Smooth muscle cell of the brain vasculature (primary cell): ENCODE data around the gene TRIM46.

ENCODE experiments used
- DNase-seq: peaks from one replicate; pipeline ENCODE4 v3.0.0-alpha.2; 2012; ENCODE audit warnings: low read depth, low spot score

TRIM46 gene

GRCh38 chr1:155173478-155174323, at the start of gene TRIM46:
Gene TRIM46, plus strand, starts transcription at chr1:155173849. Its CDS starts 118 bp downstream, at chr1:155173967.
- DNase-seq: no peak

DNA sequence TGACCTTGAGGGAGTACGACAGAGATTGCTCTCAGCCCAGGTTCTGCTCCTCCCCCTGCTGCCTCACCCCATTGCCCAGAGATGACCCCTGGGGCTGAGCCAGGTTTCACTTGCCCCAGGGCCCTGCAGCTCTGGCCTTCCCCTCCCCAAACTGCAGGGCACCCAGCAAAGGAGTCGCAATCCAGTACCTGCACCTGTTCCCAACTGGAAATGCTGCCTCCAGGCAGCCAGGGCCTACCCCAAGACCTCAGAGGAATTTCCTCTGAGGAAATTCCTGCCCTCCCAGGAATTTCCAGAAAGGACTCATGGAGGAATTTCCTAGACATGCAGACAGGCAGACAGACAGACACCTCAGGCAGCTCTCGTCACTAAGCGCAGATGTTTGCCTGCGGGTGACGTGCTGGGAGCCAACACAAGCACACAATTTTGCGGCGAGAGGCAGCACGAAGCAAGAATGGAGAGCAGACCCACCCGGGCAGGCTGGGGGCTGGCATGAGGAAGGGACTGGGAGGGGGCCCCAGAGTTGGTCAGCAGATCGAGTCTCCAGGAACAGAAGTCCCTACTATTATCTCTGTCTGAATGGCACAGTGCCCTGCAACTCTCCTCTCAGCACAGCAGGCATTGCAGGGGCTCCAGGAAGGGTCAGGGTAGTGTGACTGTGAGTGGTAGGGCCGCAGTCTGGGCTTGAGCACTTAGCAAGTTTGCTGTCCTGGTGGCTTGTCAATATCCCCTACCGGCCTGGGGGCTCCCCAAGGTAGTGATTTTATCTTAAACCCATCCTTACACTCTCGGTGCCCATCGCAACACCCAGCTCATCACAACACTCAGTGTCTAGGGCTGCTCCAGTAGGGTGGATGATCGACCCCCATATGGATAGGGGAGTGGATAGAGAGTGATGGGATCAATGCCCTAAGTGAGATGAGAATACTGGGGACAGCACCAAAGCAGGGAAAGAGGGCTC, 48.9 kb upstream of the TRIM46 start:
- DNase-seq: no peak

DNA sequence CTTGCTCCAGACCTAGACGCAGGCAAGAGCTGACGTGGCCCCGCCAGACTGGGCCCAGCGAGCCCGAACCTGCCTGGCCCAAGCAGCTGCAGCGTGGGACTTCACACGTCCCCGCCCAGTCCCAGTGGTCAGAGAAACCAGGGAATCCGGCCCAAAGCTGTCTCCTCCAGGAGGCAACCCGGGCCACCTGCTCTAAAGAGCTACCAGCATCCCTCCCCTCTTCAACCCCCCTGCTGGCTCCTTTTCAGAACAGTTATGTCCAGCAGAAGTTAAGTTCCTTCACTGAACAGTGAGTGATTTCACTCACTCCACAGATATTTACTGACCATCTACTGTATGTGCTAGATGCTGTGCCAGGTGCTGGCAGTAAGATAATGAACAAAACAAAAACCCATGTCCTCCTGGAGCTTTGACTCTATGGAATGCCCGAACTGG, 48.1 kb upstream of the TRIM46 start:
- no peak for DNase-seq

DNA sequence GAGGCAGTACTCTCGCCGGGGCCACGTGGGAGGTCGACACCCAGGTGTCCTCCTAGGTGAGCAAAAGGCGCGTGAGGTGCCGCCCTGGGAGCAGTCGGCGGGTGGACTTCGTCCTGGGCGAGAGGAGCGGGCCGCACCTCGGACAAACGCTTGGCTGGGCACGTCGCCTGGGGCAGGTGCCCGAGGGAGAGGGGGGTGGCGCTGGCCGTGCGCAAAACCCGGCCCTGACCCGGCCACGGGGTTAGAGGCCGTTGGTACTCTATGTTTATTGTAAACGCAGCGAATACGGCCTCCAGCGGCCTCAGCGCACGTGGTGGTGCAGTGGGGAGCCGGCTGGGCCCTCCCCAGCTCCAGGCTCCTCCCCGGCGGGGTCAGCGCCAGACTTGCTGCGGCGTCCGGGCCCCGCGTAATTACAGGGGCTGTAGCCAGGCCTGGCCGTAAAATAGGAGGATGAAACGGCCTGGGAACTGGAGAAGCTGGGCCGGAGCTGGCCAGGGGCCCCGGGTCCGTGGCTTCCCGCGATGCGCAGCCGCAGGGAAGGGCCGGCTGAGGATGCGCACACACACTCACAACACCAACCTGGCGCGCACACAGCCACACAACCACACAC, 47.6 kb upstream of the TRIM46 start:
- no peak for DNase-seq

DNA sequence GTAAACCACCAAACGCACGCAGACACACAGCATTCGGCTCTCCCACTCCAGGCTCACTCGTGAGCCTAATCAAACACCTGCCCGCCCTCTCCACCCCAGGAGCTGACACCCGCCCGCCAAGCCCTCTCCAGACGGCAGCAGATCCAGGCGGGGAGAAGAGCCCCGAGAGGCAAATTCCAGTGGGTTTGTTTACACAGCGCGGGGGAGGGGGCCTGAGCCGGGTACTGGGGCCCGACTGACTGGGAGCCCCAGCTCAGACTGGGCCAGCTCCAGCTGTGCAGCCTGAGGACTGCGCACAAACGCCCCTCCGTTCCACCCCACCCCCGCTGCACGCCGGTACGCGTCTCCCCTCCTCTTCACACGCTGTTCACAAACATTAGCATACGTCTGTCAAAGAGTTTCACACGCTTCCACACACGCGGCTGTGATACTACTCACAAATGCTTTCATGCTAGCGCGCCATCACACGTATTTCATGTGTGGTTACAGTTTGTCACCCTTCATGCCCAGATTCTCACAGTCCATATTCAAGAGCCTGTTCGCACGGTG, 47.0 kb upstream of the TRIM46 start:
- no peak for DNase-seq

DNA sequence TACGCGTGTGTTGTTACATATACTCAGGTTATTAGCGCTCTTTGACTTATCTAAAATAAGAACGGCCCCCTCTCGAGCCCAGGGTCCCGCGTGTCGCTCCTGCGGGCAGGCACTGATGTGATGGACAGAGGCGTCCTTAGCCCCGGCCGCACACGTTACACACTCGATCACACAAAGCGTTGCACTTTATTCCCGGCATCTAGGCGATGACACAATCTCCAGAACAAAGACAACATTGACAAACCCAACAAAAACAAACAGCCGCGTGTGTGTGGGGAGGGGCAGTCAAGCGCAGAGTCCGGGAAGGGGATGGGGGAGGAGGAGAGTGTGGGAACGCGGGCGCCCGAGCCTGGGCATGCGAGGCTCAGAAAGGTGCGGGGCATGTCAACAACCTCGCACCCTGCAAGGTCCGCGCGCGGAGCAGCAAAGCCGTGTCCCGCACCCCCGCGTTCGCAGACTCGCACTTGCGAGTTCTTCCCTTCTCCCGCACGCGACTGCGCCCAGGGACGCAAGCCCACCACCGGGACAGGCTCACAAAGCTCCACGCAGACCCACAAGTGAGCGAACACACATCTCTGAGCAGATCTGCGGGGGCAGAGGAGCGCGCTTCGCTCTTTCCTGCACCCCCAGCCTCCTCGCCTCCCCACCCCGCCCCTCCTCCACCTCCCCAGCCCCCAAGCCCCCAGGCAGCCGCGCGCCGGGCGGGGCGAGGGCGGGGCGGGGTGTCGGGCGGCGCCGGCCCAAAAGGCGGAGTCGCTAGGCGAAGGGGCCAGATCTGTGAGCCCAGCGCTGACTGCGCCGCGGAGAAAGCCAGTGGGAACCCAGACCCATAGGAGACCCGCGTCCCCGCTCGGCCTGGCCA, 46.3 kb upstream of the TRIM46 start, which contains the start of gene EFNA1:
Gene EFNA1, plus strand, starts transcription at position 772 of the 862 bp plus-strand sequence. CDS start 102 bp downstream, outside the sequence.
- no peak for DNase-seq

DNA sequence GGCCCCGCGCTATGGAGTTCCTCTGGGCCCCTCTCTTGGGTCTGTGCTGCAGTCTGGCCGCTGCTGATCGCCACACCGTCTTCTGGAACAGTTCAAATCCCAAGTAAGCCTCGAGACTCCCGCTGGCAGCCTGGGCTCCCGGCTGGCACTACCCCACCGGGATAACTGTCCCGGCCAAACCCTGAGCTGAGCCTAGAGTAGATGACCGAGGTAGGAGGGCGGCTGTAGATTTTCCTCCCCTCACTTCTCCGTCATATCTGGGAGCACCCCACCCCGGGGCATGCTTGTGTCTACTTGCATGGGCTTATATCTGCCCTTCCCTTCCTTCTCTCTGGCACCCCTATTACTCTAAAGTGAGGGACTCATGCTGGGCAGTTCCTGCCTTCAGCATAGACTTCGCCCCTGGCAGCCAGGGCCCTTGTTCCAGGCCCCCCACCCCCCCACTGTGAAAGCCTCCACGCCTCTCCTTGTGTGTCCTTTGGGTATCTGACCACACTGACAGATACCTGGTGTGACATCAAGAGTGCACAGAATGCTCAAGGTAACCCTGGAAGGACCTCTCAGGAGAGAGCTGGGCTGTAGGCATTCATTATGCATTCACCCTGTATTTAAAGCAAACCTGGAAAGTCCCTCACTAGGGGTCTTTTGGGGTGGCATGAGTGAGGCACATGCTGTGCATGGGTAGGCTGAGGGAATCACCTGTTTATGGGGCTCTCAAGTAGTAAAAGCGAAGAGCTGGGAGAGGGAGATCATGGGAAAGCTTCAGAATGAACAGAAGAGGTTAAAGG, 45.5 kb upstream of the TRIM46 start:
- no peak for DNase-seq

DNA sequence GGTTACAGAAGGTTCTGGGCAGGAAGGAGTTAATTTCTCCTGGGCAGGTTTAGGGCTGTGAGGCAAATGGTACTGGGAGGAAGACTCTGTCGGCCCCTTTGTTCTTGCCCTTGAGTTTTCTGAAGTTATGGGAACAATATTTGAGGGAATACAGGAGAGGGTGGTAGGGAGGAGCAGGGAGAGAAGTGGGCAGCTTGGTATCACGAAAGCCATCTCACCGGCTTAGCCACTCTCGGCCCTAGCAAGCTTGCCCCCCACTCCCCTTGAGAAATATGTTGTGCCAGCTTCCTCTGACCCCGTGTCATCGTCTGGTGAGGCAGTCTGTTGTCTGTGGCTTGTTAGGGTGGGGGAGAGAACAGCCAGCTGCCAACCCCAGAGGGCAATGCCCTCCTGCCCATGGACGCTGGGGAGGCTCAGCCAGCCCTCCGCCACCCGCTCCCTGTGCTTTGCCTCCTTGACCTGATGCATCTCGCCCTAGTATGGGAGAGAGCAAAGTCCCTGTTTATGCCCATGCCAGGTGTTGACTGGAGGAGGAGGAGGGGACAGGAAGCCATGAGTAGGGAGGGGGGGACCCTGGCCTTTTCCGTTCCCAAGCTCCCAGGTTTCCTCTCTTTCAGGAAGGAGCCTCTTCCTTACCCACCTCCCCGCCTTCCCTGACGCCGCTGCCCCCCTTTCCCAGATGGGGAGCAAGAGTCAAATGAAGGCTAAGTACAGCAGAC, 44.7 kb upstream of the TRIM46 start:
- no peak for DNase-seq

DNA sequence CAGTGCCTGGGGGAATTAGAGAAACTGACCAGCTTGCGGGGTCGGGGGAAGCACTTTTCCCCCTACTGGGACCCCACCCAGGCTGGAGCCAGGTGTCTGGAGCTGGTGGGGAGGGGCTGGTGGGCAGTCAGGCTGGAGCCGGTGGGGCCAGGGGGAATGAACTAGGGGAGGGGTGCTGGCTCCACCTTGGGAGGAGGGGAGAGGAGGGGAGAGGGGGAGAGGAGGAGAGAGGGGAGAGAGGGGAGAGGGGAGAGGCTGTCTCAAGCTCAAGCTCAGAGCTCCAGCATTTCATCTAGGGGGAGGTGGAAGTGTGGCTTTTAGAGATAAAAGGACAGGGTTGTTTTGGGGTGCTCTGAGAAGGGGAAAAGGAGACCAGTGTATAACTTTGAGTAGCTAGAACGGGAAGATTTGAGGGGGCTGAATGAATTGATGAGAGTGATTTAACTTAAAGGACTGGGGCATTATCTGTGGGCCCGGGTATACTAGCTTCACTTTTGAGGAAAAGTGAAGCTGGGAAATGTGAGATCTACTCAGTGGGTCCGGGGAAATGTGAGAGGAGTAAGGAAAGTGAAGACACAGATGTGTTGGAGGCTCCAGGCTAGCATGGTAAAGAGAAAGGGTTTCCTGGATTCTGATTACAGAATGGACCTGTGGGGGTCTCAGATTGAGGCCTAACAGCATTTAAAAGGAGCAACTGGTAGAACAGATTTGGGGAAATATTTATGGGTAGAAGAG, 43.2 kb upstream of the TRIM46 start:
- no peak for DNase-seq

GRCh38 chr1:155131285-155131684, 42.4 kb upstream of the TRIM46 start:
- no peak for DNase-seq

DNA sequence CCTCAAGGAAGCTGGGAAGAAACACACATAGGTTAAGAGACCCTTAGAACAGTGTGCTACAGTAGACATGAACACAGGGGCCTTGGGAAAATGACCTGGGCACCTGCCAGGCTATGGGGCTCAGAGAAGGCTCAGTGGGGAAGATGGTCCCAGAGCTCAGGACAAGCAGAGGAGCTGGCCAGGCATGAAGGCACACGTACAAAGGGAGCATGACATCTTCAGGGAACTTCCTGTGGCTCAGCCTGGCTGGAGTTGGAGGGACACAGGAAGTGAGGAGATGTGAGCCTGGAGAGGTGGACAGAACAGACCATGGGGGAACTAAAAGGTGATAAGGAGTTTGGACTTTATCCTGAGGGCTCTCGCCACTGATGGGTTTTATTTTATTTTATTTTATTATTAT, 41.8 kb upstream of the TRIM46 start:
- no peak for DNase-seq

DNA sequence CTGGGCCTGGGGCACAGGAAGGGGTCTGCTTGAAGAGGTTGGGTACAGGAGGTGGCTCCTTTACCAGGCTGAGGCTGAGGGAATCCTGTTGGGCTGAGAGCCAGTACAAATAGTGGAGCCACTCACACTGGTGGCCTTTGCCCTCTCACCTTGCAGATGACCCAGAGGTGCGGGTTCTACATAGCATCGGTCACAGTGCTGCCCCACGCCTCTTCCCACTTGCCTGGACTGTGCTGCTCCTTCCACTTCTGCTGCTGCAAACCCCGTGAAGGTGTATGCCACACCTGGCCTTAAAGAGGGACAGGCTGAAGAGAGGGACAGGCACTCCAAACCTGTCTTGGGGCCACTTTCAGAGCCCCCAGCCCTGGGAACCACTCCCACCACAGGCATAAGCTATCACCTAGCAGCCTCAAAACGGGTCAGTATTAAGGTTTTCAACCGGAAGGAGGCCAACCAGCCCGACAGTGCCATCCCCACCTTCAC, 39.8 kb upstream of the TRIM46 start:
- DNase-seq: no peak

- DNase-seq: no peak
These were observed 39.3 kb upstream of the TRIM46 start for GRCh38 chr1:155134322-155134721.

DNA sequence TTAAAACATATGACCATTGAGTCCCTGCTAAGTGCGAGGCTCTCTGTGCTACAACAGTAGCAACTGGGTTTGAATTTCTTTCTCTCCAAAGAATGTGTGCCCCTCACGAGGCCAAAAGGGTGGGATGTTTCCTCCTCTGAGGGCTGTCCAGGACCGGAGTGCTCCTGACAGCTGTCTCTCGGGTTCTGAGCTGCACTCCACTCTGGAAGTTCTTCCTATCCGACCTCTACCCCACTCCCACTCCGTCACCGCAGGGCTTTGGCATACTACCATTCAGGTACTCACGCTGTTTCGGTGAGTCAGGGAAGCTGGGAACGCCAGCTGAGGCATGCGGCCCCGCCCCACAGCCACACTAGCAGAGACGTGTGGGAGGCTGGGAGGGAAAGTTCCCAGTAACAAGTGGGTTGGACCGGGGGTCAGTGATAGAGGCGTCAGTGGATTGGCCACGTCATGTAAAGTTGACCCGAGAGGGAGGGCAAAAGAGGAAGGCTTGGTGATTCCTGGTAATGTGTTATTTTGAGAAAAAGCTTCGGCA, 38.7 kb upstream of the TRIM46 start:
- DNase-seq: no peak

- DNase-seq: peak; percentile 73
These were observed 38.1 kb upstream of the TRIM46 start, which contains the start of gene SLC50A1 for GRCh38 chr1:155135415-155136028. Gene SLC50A1, plus strand, starts transcription at chr1:155135852. Its CDS starts 60 bp downstream, at chr1:155135912.

DNA sequence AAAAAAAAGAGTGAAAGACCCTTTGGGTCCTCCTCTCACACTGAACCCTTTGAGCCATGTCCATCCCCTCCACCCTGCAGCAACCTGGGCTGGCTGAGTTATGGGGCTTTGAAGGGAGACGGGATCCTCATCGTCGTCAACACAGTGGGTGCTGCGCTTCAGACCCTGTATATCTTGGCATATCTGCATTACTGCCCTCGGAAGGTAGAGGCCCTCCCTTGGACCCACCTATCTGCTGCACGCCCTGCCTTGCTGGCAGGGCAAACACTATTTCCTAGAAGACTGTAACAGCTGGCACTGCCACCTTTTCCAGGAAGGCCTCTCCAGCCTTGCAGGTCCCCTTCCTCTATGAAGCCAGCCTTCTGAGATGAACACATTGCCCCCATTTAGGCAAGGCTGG, 36.9 kb upstream of the TRIM46 start:
- DNase-seq: no peak

GRCh38 chr1:155137154-155137949, 36.3 kb upstream of the TRIM46 start:
- DNase-seq: no peak
